ENCODE results near the gene SLC37A1. TPM values are rescaled to one million over a fixed set of nuclear protein-coding genes. Genes with fewer than 3 reads are reported as not detected.

The SLC37A1 gene
- total RNA-seq, 2 donors from 2014 or later, result 2.0 to 5.0 TPM

- no peak for TF ChIP-seq CTCF (IDR thresholded peaks at IDR 0.05)
- Histone ChIP-seq H3K27ac (no peak overlapping the region), H3K4me1 (peaks cover 0 to 15% of the 10 kb centered on the region in 2 donors), H3K9me3 (no peaks in the 10 kb centered on the region), H3K36me3 (no peaks in the 10 kb centered on the region), H3K4me3 (no peak overlapping the region), H3K27me3 (no peaks in the 10 kb centered on the region)
- peak; percentile 47 for DNase-seq (ENCODE audit: low spot score)
Measured at GRCh38 chr21:42512346-42513034, 1.2 kb upstream of the SLC37A1 start.

GRCh38 chr21:42513985-42514882, 582 bp downstream of the SLC37A1 start:
- peaks cover 0 to 15% of the 10 kb centered on the region in 2 donors for H3K4me1 ChIP-seq
- DNase-seq (ENCODE audit: low spot score), result no peak
- peaks cover 5% of the 10 kb centered on the region for H3K36me3 ChIP-seq
- H3K27ac ChIP-seq, result peak overlapping the region; percentile 62 to 78
- H3K9me3 ChIP-seq, result no peaks in the 10 kb centered on the region
- H3K27me3 ChIP-seq, result no peaks in the 10 kb centered on the region
- no peak for TF ChIP-seq CTCF (IDR thresholded peaks at IDR 0.05)
- peak overlapping the region; percentile 79 to 83 for H3K4me3 ChIP-seq

GRCh38 chr21:42514883-42515228, 1.2 kb downstream of the SLC37A1 start:
- H3K4me1 ChIP-seq, result peaks cover 0 to 15% of the 10 kb centered on the region in 2 donors
- H3K36me3 ChIP-seq, result peaks cover 10% of the 10 kb centered on the region
- DNase-seq (ENCODE audit: low spot score), result peak; percentile 57
- H3K27ac ChIP-seq, result peak overlapping the region in 1 of 2 donors; percentile 78
- no peaks in the 10 kb centered on the region for H3K9me3 ChIP-seq
- TF ChIP-seq CTCF (IDR thresholded peaks at IDR 0.05), result no peak
- peak overlapping the region; percentile 79 to 83 for H3K4me3 ChIP-seq
- H3K27me3 ChIP-seq, result no peaks in the 10 kb centered on the region

- H3K27ac ChIP-seq, result no peak overlapping the region
- no peak for DNase-seq (ENCODE audit: low spot score)
- no peaks in the 10 kb centered on the region for H3K27me3 ChIP-seq
- H3K36me3 ChIP-seq, result peaks cover 10% of the 10 kb centered on the region
- no peaks in the 10 kb centered on the region for H3K9me3 ChIP-seq
- no peak overlapping the region for H3K4me3 ChIP-seq
- TF ChIP-seq CTCF (IDR thresholded peaks at IDR 0.05), result no peak
- peaks cover 0 to 15% of the 10 kb centered on the region in 2 donors for H3K4me1 ChIP-seq
Measured at GRCh38 chr21:42515708-42516502, 2.3 kb downstream of the SLC37A1 start.

GRCh38 chr21:42518215-42518614, 4.6 kb downstream of the SLC37A1 start:
- no peak for TF ChIP-seq CTCF (IDR thresholded peaks at IDR 0.05)
- Histone ChIP-seq H3K9me3 (no peaks in the 10 kb centered on the region), H3K4me1 (peaks cover 0 to 11% of the 10 kb centered on the region in 2 donors), H3K36me3 (peaks cover 10% of the 10 kb centered on the region), H3K27me3 (no peaks in the 10 kb centered on the region), H3K27ac (no peak overlapping the region), H3K4me3 (no peak overlapping the region)
- no peak for DNase-seq (ENCODE audit: low spot score)

Data from right atrium auricular region (tissue), 2 donors.